Activated CD8-positive, alpha-beta memory T cell treated with anti-CD3 and anti-CD28 coated beads, Interleukin-2, amount 50 U/mL, for 24 hours (primary cell): ENCODE results near the gene CEP89.
"Not testable (repeated sequence)": the region's sequence is repeated elsewhere in the genome, so short reads cannot be mapped to it uniquely, and the experiment has no call there.

ENCODE experiments used
- DNase-seq: peaks from one replicate; pipeline ENCODE4 v3.0.0-alpha.2; 2020; ENCODE audit errors: extremely low read depth

Gene CEP89

GRCh38 chr19:32966750-32967149 is 5.0 kb downstream of the CEP89 start:
- no peak for DNase-seq

GRCh38 chr19:32945260-32945659 is 26.5 kb downstream of the CEP89 start:
- DNase-seq = no peak

- not testable (repeated sequence) for DNase-seq
Measured at GRCh38 chr19:32941273-32941672, 30.5 kb downstream of the CEP89 start.

- DNase-seq = no peak
Measured at GRCh38 chr19:32936065-32936464, 35.7 kb downstream of the CEP89 start.

GRCh38 chr19:32935629-32936028 is 36.1 kb downstream of the CEP89 start:
- DNase-seq = no peak

DNA sequence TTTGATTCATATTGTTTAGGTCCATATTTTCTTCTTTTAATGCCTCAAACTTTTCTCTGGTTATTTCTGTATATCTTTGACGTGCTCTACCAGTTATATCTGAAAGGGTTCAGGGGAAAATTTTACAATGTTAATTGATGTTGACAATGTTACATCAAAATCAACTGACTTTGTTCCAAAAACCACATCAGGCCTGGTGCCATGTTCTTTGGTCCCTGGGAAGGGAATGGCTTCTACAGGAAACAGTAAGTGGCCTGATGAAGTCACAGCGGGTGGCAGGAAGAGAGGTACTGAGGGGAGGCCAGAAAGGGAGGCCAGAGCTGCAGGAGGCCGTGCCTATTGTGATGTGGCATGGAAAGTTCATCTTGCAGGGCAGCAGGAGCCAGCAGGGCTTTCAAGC is 38.2 kb downstream of the CEP89 start:
- DNase-seq = no peak

GRCh38 chr19:32930567-32930966 is 41.2 kb downstream of the CEP89 start:
- no peak for DNase-seq

DNA sequence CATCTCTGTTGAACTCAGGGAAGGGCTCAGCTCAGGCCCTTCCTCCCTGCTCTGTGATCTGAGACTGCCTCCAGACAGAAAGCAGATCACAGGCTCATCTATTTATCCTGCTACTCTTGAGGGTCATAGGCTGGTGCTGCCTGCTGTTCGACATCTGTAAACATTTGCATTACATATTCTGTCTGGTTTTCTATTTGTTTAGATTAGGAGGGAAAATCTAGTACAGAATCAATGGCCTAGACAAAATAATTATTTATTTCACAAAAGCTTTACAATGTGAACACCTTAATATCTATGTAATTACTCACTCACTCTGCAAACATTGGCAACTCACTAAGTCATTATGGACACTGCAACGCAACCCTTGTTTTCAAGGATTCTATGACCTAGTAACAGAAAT is 43.0 kb downstream of the CEP89 start:
- no peak for DNase-seq

GRCh38 chr19:32924200-32924599 is 47.6 kb downstream of the CEP89 start:
- DNase-seq = no peak

DNA sequence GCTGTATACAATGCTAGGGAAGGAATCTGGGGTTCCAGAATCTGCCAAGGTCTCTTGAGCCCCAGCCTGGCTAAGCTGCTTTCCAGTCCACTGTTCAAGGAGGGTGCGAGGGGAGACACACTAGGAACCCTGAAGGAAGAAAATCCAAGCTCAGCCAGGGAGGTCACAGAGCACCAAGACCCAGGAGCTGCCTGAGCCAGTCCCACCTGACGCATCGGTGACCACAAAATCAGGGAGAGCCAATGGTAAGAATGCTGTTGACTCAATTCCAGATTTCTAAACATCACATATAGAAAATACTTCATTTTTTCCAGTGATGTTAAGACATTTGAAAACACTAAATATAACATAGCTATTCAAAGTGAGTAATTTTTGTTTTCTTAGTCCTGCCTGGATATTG is 50.1 kb downstream of the CEP89 start:
- DNase-seq = no peak

DNA sequence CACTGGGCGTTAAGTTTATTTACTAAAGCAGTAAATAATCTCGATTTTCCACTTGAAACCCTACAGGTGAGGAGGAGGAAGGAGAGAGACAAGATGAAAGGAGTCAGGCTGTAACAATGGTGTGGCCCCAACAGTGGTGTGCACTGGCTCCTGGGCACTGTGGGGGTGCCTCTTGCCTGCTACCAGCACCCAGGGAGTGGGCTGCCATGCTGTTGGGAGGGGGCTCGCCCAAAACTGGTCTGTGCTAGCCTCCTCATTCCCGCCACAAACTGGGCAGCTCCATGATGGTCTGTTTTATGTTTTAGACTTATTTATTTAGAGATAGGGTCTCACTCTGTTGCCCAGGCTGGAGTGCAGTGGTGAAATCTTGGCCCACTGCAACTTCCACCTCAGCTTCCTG is 52.4 kb downstream of the CEP89 start:
- no peak for DNase-seq

- no peak for DNase-seq
Measured at GRCh38 chr19:32917616-32917996, 54.2 kb downstream of the CEP89 start.

DNA sequence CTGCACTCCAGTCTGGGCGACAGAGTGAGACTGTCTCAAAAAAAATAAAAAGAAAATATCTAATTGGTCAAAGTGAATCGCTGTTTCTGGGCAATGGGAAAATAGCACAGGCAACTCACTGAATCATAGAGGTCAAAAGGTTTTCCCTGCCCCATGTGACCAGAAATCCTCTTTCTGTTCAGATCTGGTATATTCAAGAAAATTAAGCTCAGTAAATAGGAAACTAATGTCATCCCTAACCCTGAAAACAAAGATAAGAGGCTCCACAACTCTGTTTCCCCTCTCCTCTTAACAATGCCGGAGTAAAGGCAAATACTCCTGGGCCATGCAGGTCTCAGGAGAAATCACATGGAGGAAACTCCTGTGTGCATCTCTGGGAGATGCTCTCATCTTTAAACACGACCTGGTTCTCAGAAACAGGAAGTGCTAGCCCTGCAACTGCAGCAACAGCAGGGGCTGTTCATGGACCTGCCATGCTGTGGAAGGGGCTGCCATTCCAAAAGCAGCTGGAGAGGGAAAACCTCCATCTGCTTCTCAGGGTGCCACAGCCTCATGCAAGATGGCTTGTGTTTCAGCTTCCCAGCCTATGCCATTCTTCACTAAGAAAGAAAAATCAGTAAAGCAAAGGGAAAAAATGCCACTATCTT is 54.7 kb downstream of the CEP89 start:
- no peak for DNase-seq

GRCh38 chr19:32914879-32915660 is 56.7 kb downstream of the CEP89 start:
- no peak for DNase-seq

GRCh38 chr19:32911467-32911866 is 60.3 kb downstream of the CEP89 start:
- no peak for DNase-seq

GRCh38 chr19:32910874-32911273 is 60.9 kb downstream of the CEP89 start:
- no peak for DNase-seq

GRCh38 chr19:32910094-32910493 is 61.7 kb downstream of the CEP89 start:
- DNase-seq = no peak

- DNase-seq = no peak
Measured at GRCh38 chr19:32909257-32909656, 62.5 kb downstream of the CEP89 start.

DNA sequence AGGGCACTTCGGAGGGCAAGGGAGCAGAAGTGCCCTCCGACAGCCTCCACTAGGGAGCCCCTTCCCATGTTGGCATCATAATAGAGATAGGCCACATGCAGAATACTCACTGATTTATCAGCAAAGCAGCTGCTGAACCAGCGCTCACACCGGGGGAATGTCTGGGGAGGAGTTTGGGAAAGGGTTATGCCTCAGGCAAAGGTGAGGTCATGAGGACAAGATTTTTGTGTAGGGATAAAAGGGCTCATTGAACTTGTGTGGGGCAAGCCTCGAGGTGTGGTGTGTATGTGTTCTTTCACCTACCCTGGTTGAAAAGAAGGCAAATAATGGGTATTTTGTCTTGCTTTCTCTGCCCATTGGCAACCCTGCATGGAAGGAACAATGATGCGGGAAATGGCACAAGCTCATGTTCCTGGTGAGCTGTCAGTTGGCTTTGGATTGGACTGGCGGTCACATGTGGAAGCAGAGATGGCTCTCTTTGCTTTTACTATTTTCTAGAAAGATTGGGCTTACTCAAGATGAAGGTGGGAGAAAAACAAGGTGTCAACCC is 63.0 kb downstream of the CEP89 start:
- no peak for DNase-seq

DNA sequence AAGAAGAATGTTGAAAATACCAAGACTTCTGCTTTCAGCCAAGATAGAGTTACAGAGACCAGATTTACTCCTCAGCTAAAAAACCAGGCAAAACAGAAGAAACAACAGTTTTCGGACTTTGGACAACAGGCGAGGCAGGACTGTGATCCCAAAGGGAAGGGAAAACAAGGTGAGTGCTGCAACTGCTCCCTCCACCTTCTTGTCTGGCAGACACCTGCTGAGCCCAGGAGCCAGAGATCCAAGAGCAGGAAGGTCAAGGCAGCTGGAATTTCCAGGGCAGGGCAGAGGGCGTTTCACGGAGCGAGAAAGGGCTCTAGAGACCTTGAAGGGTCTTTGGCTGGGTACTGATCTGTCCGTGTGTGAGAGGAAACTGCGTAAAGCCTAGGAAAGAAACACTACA is 69.3 kb downstream of the CEP89 start:
- DNase-seq = no peak

DNA sequence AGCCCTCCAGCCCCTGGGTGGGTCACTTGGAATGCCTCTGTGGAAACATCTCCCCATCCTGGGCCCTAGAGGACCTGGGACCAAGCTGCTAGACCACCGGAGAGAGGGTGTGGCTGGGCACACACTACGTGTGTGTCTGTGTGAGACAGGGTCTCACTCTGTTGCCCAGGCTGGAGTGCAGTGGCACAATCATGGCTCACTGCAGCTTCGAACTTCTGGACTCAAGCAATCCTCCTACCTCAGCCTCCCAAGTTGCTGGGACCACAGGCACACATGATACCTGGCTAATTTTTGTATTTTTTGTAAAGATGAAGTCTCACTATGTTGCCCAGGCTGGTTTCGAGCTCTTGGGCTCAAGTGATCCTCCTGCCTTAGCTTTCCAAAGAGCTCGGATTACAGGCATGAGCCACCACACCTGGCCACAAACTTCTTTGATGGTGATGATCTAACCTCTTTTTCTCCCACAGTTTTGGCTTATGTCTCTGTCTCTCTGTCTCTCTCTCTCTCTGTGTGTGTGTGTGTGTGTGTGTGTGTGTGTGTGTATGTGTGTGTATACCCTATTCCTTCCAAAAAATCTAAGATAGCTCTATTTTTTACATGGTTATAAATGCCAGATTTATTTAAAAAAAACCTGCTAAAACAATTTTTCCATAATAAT is 70.1 kb downstream of the CEP89 start:
- no peak for DNase-seq

DNA sequence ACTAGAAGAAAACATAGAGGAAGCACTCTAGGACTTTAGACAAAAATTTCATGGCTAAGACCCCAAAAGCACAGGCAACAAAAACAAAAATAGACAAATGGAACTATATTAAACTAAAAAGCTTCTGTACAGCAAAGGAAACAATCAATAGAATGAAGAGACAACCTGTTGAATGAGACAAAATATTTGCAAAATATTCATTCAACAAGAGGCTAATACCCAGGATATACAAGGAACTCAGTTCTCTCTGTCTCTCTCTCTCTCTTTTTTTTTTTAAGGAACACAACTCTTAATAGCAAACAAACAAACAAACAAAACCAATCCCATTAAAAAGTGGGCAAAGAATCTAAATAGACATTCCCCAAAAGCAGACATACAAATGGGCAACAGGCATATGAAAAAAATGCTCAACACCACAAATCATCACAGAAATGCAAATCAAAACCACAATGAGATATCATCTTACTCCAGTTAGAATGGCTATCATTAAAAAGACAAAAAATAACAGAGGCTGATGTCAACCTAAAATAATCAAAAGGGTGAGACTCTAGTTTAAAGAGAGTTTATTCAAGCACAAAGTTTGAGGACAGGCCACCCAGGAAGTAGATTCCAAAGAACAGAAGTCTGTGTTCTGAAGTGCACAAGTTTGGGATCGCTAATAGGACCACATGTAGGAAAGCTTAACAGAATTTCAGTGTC is 75.1 kb downstream of the CEP89 start:
- no peak for DNase-seq
